Activated CD8-positive, alpha-beta memory T cell treated with anti-CD3 and anti-CD28 coated beads, Interleukin-2, amount 50 U/mL, for 1 hour (primary cell): Measurements from ENCODE around the gene USP50.
"Not testable (repeated sequence)": the region's sequence is repeated elsewhere in the genome, so short reads cannot be mapped to it uniquely, and the experiment has no call there.

Experiments
- DNase-seq: peaks from one replicate; pipeline ENCODE4 v3.0.0-alpha.2; 2020; ENCODE audit errors: extremely low read depth

USP50 gene

GRCh38 chr15:50546566-50546965 lies at the start of gene USP50:
Gene USP50 (minus strand): TSS chr15:50546666. CDS start chr15:50546525, 141 bp downstream.
- no peak for DNase-seq

GRCh38 chr15:50594311-50594710 lies 47.8 kb upstream of the USP50 start:
- no peak for DNase-seq

- no peak for DNase-seq
Measured at GRCh38 chr15:50593761-50594160, 47.3 kb upstream of the USP50 start.

DNA sequence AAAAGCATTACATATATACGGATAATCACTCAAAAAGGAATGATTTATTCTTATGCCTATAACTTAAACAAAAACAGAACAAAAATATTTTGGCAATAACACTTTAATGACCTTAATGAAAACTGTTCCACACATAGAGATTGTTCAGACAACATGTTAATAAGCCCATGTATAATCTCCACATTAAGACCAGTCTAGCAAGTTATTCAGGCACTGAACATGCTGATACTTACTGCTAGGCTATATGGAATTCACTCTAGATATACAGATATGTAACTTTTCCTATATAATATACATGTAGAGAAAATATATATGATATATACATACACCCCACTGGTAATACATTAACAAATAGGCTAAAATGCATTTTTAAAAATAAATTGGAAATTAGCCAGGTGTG lies 43.8 kb upstream of the USP50 start:
- no peak for DNase-seq

GRCh38 chr15:50577492-50577891 lies 31.0 kb upstream of the USP50 start:
- DNase-seq: no peak

GRCh38 chr15:50576166-50576565 lies 29.7 kb upstream of the USP50 start:
- no peak for DNase-seq

DNA sequence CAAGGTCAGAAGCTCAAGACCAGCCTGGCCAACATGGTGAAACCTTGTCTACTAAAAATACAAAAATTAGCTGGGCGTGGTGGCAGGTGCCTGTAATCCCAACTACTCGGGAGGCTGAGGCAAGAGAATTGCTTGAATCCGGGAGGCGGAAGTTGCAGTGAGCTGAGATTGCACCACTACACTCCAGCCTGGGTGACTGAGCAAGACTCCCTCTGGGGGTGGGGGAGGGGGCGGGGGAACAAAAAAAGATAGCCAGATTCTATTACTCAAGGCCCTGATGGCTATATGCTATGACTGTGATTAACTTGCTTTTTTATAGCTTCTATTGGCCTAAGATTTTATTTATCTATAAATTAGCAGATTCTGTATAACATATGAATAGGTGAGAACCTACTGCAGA lies 27.4 kb upstream of the USP50 start:
- DNase-seq: not testable (repeated sequence)

GRCh38 chr15:50563756-50564155 lies 17.3 kb upstream of the USP50 start:
- no peak for DNase-seq

GRCh38 chr15:50562735-50563640 lies 16.5 kb upstream of the USP50 start:
- DNase-seq: no peak

DNA sequence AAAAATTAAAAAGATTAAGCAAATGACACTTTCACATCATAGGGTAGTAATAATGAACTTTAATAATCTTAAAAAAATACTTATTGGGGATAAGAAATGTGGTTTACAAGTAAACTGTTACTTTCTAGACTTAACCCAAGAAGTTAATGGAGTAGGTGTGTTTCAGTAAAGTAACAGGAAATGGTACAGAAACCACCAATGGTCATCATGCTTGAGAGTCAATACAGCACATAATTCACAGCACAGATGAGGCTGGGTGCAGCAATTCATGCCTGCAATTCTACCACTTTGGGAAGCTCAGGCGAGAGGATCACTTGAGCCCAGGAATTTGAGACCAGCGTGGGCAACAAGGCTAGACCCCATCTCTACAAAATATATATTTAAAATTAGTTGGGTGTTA lies 11.5 kb upstream of the USP50 start:
- DNase-seq: no peak

DNA sequence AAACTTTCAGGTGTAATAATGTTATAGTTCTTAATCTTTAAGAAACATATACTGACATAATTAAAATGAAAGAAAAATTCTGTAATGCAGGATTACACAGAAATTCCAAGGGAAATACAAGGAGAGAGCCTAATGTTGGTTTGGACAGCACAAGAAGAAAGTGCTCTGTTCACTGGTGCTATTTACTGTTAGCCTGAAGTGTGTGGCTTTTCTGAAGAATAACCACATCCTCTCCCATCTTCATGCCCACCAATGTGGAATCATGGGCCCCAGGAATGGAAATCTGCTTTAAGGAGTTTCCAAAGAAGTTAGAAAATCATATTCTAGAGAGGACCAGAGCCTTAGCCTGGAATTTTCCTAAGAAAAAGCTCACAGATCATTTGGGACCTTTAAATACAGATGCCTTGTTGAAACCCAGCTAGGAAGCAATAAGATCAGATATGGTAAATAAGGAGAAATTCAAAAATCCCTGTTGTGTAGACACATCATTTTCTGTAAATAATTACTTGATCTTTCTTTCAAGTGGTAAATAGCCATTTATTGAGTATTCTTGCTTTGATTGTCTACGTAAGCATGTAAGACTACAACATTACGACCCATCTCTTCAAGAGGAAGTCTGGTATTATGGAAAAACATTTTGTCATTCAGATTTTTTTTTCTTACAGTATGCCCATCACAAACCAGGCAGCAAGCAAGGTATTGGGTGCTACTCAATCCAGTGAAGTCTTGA lies 10.3 kb upstream of the USP50 start:
- DNase-seq: no peak

DNA sequence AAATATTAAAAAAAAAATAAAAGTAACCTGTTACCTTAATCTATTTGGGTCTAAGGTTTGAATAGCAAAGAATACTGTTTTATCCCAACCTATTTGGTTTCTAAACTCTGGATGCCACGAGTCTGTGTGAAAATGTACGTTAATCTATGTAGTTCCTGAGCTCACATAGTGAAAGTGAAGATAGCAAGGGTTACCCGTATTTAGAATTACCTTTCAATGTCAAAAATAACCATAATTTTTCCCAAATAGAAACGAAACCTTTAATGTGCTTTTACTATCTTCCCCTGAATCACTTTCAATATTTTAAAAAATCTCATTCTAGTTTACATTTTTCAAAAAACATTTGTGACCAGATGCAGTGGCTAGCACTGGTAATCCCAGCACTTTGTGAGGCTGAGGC lies 5.8 kb upstream of the USP50 start:
- DNase-seq: no peak

DNA sequence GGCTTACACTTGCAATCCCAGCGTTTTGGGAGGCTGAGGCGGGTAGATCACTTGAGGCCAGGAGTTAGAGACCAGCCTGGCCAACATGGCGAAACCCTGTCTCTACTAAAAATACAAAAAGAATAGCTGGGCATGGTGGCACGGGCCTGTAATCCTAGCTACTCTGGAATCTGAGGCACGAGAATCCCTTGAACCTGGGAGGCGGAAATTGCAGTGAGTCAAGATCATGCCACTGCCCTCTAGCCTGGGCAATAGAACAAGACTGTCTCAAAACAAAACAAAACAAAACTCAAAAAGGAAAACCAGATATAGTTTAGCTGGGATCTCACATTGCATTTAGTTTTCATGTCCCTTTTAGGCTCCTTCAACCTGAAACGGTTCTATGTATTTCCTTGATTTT lies 2.9 kb upstream of the USP50 start:
- no peak for DNase-seq

DNA sequence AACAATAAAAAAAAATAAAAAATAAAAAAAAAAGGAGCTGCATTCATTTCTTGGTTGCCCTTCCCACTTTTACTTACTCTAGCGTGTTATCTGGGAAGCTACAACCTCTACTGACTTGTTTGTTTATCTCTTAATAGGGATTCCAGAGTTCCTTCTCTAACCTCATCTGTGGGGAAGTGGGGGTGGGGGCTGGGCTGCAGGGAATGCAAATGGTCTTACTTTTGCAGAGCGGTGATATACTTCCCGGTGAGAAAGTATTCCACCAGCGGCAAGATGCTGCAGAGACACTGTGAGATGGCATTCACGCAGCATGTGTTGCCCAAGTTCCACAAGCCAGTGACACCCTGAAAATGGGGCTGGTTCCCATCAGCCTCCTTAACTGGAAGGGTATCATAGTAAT lies 2.1 kb downstream of the USP50 start:
- no peak for DNase-seq

GRCh38 chr15:50543556-50543955 lies 2.9 kb downstream of the USP50 start:
- no peak for DNase-seq

DNA sequence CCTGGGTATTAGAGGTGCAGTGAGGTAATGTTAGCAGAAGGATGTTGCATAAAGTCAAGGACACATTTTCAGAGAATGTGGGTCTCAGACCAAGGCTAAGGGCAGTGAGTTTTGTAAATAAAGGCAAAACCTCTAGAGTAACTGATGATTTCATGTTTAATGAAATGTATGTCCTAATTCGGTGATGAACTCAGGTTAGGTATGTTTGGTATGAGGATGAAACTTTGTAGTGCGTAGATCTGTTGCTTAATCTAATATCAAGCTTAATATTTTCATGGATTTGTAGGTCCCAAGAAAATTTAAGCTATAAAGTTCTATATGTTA lies 3.6 kb downstream of the USP50 start:
- no peak for DNase-seq

- DNase-seq: no peak
Measured at GRCh38 chr15:50531766-50532165, 14.7 kb downstream of the USP50 start.

DNA sequence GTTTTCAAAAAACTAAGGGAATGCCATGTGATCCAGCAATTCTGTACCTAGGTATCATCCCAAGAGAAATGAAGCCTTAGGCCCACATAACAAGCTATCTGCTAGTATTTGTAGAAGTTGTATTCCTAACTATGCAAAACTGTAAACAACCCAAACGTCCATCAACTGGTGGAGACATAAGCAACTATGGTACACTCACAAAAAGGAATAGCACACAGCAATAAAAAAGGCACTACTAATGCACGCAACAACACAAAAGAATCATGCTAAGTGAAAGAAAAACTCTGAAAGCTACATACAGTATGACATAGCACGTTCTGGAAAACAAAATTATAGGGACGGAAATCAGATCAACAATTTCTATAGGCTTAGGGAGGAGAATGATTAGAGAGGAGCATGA lies 15.3 kb downstream of the USP50 start:
- no peak for DNase-seq

GRCh38 chr15:50523851-50524251 lies 22.6 kb downstream of the USP50 start:
- DNase-seq: no peak

GRCh38 chr15:50519740-50520425 lies 26.6 kb downstream of the USP50 start:
- DNase-seq: no peak

GRCh38 chr15:50513001-50513400 lies 33.5 kb downstream of the USP50 start:
- no peak for DNase-seq

DNA sequence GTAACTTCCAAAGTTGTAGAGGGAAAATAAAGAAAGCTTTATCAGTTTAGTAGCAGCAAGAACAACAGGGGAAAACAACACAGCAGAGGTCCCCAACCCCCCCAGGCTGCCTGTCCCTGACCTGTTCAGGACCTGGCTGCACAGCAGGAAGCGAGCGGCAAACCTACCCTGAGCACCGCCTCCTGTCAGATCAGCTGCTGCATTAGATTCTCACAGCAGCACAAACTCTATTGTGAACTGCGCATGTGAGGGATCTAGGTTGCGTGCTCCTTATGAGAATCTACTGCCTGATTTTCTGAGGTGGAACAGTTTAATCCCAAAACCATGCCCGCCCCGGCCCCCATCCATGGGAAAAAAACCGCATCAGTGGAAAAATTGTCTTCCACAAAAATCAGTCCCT lies 40.3 kb downstream of the USP50 start:
- DNase-seq: no peak

GRCh38 chr15:50505656-50506055 lies 40.8 kb downstream of the USP50 start:
- DNase-seq: not testable (repeated sequence)
